RWPE2 (cell line): ENCODE results near the gene OR5B21.

Source experiments
- ATAC-seq: fragments of 200-7000 bp; cut with Tn5 transposase; 3 replicates; pipeline ENCODE4 v1.9.1; 2021; ENCODE audit warnings: low read depth
- DNase-seq: peaks from one replicate; pipeline ENCODE4 v3.0.0-alpha.2; 2020; ENCODE audit warnings: low spot score
- H3K27ac ChIP-seq: fragments of 450-650 bp; 2 replicates; pipeline ENCODE4 v1.5.1; 2017; ENCODE audit warnings: mild to moderate bottlenecking; ENCODE audit not compliant: poor library complexity, severe bottlenecking
- H3K27me3 ChIP-seq: fragments of 250-450 bp; sonication (Bioruptor Pico); 2 replicates; pipeline ENCODE4 v1.5.1; 2021; ENCODE audit warnings: mild to moderate bottlenecking, moderate library complexity; ENCODE audit not compliant: insufficient read depth, poor library complexity, severe bottlenecking
- H3K36me3 ChIP-seq: fragments of 250-450 bp; sonication (Bioruptor Pico); 2 replicates; pipeline ENCODE4 v1.5.1; 2020; ENCODE audit warnings: low read depth, mild to moderate bottlenecking, moderate library complexity
- H3K4me1 ChIP-seq: fragments of 250-450 bp; sonication (Bioruptor Pico); 2 replicates; pipeline ENCODE4 v1.5.1; 2021; ENCODE audit warnings: mild to moderate bottlenecking, moderate library complexity; ENCODE audit not compliant: insufficient read depth, poor library complexity, severe bottlenecking
- H3K4me3 ChIP-seq: fragments of 250-450 bp; sonication (Bioruptor Pico); 2 replicates; pipeline ENCODE4 v1.5.1; 2021; ENCODE audit warnings: mild to moderate bottlenecking, moderate library complexity; ENCODE audit not compliant: severe bottlenecking
- H3K9me3 ChIP-seq: fragments of 250-450 bp; sonication (Bioruptor Pico); 2 replicates; pipeline ENCODE4 v1.5.1; 2021; ENCODE audit warnings: mild to moderate bottlenecking, moderate library complexity; ENCODE audit not compliant: severe bottlenecking
- CTCF ChIP-seq: fragments of 450-650 bp; IDR thresholded peaks from one replicate; pipeline ENCODE4 v1.5.1; 2017; ENCODE audit warnings: mild to moderate bottlenecking, moderate library complexity; ENCODE audit not compliant: poor library complexity, severe bottlenecking

OR5B21 gene

GRCh38 chr11:58513747-58514367, 6.0 kb upstream of the OR5B21 start:
- DNase-seq = no peak
- Histone ChIP-seq H3K4me1 (no peaks in the 10 kb centered on the region), H3K9me3 (no peaks in the 10 kb centered on the region), H3K27me3 (no peaks in the 10 kb centered on the region), H3K36me3 (no peaks in the 10 kb centered on the region), H3K4me3 (no peak overlapping the region), H3K27ac (no peak overlapping the region)
- peak; percentile 92 for ATAC-seq
- peak; percentile 77 for TF ChIP-seq CTCF

GRCh38 chr11:58511636-58512035, 3.7 kb upstream of the OR5B21 start:
- ATAC-seq (no peak), DNase-seq (no peak)
- no peak for TF ChIP-seq CTCF
- H3K4me3 ChIP-seq = no peak overlapping the region
- no peaks in the 10 kb centered on the region for H3K36me3 ChIP-seq
- H3K27ac ChIP-seq = no peak overlapping the region
- H3K4me1 ChIP-seq = no peaks in the 10 kb centered on the region
- H3K27me3 ChIP-seq = no peaks in the 10 kb centered on the region
- H3K9me3 ChIP-seq = no peaks in the 10 kb centered on the region

GRCh38 chr11:58509748-58510147, 1.8 kb upstream of the OR5B21 start:
- ATAC-seq = no peak
- no peak for TF ChIP-seq CTCF
- Histone ChIP-seq H3K4me1 (no peaks in the 10 kb centered on the region), H3K36me3 (no peaks in the 10 kb centered on the region), H3K4me3 (no peak overlapping the region), H3K27ac (no peak overlapping the region), H3K9me3 (no peaks in the 10 kb centered on the region), H3K27me3 (no peaks in the 10 kb centered on the region)
- no peak for DNase-seq

GRCh38 chr11:58508814-58509213, 909 bp upstream of the OR5B21 start:
- DNase-seq (no peak), ATAC-seq (no peak)
- H3K27ac ChIP-seq = no peak overlapping the region
- no peaks in the 10 kb centered on the region for H3K36me3 ChIP-seq
- H3K4me3 ChIP-seq = no peak overlapping the region
- no peaks in the 10 kb centered on the region for H3K4me1 ChIP-seq
- H3K27me3 ChIP-seq = no peaks in the 10 kb centered on the region
- no peak for TF ChIP-seq CTCF
- H3K9me3 ChIP-seq = no peaks in the 10 kb centered on the region

- ATAC-seq (no peak), DNase-seq (no peak)
- H3K27ac ChIP-seq = no peak overlapping the region
- no peaks in the 10 kb centered on the region for H3K36me3 ChIP-seq
- TF ChIP-seq CTCF = no peak
- no peak overlapping the region for H3K4me3 ChIP-seq
- no peaks in the 10 kb centered on the region for H3K4me1 ChIP-seq
- H3K9me3 ChIP-seq = no peaks in the 10 kb centered on the region
- H3K27me3 ChIP-seq = no peaks in the 10 kb centered on the region
Observed at GRCh38 chr11:58507355-58507754, 550 bp downstream of the OR5B21 start.
